K562 treated with DMSO at 1 percent for 48 hours (cell line): ENCODE data around the gene SLC25A42. TPM values are rescaled to one million over a fixed set of nuclear protein-coding genes. Genes with fewer than 3 reads are reported as not detected.

Experiments used
- total RNA-seq: library from RNA; unstranded; fragments of 300-600 nt; gene quantifications from 2 replicates; pipeline ENCODE4 v1.2.3, GENCODE V29; 2022; ENCODE audit warnings: low replicate concordance; ENCODE audit errors: extremely low read depth

The SLC25A42 gene, protein sequence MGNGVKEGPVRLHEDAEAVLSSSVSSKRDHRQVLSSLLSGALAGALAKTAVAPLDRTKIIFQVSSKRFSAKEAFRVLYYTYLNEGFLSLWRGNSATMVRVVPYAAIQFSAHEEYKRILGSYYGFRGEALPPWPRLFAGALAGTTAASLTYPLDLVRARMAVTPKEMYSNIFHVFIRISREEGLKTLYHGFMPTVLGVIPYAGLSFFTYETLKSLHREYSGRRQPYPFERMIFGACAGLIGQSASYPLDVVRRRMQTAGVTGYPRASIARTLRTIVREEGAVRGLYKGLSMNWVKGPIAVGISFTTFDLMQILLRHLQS
- not detected in 2 replicates for total RNA-seq

DNA sequence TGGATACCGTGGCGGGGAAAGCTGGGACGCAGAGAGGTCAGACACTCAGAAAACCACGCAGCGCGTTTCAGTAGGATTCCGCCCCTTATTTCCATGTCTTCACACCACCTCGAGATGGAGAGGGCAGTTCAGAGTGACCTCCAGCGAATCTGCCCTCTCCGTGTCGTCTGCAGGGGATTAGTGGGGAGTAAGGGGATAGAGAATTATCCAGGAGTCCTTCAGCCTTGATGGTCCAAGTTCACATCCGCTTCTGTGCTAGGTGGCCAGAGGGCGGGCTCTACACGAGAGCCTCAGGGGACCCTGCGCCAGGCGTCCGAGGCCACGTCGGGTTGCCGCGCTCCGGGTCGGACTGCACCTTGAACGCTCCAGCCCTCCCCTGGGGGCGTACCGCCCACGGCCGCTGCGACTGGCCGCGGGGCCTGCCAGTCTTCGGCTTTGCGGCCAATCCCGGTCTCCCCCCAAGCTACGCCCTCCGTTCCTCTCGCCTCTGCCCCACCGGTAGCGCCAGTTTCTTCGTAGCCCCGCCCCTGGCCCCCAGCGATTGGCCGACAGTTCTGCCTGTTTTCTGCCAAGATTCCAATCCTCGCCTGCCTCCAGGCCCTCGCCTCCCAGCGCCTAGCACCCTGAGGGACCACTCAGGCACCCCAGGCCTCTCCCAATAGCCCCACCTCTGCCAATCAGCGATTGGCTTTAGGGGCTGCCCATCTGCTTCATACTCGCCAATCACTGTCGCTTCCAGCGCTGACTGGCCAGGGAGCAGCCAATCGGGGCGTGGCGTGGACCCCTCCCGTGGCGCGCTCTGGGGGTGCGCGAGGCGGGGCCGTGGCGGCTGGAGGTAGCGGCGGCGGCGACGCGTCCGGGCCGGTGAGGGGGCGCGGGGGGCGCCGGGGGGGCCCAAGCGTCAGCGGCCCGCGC lies at the start of gene SLC25A42:
SLC25A42 (plus strand) TSS at position 812 of the 915 bp plus-strand sequence. CDS start 32,131 bp downstream, outside the sequence.

DNA sequence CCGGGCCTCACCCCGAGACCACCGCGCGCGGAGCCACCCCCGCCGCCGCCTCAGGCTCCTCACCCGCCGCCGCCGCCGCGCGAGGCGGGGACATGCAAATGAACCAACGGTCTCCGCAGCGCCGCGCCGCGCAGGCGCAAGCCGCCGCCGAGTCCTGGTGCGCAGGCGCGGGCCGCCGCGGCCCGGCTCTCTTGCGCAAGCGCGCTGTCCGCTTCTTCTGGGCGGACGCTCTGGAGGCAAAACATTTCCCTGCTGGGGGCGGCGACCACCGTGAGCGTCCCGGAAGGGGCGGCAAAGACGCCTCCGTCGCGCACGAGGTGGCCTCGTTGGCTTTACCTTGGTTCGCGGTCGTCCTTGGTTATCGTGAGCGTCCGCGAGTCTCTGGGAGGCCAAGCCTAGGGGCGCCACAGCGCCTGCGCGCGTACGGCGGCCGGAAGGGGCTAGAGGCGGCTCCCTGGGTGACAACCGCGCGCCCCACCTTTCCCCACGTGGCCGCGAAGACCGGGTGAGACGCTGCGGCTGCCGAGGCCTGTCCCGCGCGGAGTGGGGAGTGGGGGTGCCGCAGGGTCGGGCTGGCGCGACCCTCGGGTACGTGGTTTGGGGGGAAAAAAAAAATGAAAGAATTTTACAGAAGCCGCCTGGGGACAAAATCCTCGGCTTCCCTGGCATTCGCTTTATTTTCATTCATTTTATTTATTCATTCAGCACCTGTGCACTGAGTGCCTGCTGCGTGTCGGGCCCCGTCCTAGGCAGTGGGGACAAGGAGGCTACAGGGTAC lies 30.2 kb upstream of the SLC25A42 start, which contains the start of the genes ARMC6 and SUGP2:
ARMC6 (plus strand) TSS at position 178 of the 778 bp plus-strand sequence. CDS start 607 bp downstream, outside the sequence.
SUGP2 (minus strand) TSS at position 92 of the 778 bp plus-strand sequence. CDS start 2,446 bp downstream, outside the sequence.

DNA sequence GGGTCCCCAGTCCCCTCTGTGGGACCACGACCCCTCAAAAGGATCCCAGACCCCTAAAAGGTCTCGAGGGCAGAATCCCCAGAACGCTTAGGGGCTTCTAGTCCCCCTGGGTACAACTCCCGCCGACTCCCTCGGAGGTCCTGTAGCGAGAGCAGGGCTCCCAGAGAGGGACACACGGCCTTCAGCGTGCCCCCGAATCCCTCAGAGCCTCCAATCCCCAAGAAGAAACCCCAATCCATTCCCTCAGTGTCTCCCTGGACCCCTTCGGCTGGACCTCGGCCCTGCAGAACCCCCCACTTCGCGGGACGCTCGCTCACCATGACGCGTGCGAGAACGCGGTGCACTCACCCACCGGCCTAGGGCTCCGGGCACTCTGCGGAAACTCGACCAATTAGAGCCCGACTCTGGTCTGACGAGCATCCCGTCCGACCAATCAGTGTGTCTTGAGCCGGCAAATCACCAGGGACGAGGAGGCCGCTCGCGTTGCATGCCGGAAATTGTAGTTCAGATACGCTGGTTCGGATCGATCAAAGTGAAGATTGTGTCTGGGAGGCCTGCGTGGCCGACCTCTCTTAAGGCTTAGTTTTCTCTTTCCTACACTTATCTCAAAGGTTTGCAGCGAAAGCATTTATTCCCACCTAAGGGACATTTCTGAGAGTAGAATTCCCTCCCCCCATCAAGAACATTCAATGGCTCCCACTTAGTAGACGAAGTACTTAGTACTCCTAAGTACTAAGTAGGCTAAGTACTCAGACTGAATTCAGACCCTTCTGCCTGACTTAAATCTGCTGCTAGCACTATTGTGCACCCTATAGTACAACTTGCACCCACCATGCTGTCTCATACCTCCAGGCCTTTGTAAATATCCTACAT lies 74.6 kb downstream of the SLC25A42 start, which contains the start of gene TMEM161A:
TMEM161A (minus strand) TSS at position 370 of the 873 bp plus-strand sequence; CDS start at position 320, 50 bp downstream.

Other genes starting within 250 kb of the SLC25A42 start
- gene UPF1, start 232.0 kb upstream of the SLC25A42 start, total RNA-seq, result 461 TPM in 1 of 2 replicates, not detected in the other
- gene CERS1, start 167.8 kb upstream of the SLC25A42 start, total RNA-seq, result not detected in 2 replicates
- gene COPE, start 144.6 kb upstream of the SLC25A42 start, total RNA-seq, result 699 TPM in 1 of 2 replicates, not detected in the other
- not detected in 2 replicates for gene DDX49, start 144.3 kb upstream of the SLC25A42 start, total RNA-seq
- gene HOMER3, start 122.8 kb upstream of the SLC25A42 start, total RNA-seq, result not detected in 2 replicates
- not detected in 2 replicates for gene SUGP2, start 30.5 kb upstream of the SLC25A42 start, total RNA-seq
- gene ARMC6, start 30.4 kb upstream of the SLC25A42 start, total RNA-seq, result not detected in 2 replicates
- gene TMEM161A, start 74.5 kb downstream of the SLC25A42 start, total RNA-seq, result not detected in 2 replicates
- not detected in 2 replicates for gene MEF2B, start 106.3 kb downstream of the SLC25A42 start, total RNA-seq
- not detected in 2 replicates for gene BORCS8, start 128.2 kb downstream of the SLC25A42 start, total RNA-seq
- not detected in 2 replicates for gene RFXANK, start 128.3 kb downstream of the SLC25A42 start, total RNA-seq
- not detected in 2 replicates for gene NR2C2AP, start 139.4 kb downstream of the SLC25A42 start, total RNA-seq
- not detected in 2 replicates for gene NCAN, start 148.0 kb downstream of the SLC25A42 start, total RNA-seq
- not detected in 2 replicates for gene TM6SF2, start 209.3 kb downstream of the SLC25A42 start, total RNA-seq